ENCODE data around the gene MBLAC1.
"Not testable (repeated sequence)": the region's sequence is repeated elsewhere in the genome, so short reads cannot be mapped to it uniquely, and the experiment has no call there.

The MBLAC1 gene

DNA sequence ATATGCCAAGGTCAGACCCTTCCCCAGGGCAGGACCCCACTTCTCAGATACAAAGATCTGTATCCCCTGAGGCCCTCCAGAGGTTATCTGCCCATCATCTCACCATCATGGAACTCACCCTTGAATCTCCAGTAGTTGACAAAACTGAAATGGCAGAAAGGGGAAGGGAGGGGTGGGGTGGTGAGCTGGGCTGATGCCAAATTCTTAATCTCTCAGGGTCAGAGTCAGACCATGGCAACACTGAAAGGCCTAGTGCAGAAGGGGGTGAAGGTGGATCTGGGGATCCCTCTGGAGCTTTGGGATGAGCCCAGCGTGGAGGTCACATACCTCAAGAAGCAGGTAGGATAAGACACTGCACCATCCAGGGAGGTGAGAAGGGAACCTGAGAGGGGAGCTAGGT, 4.2 kb upstream of the MBLAC1 start:
- DNase-seq (ENCODE audit: low read depth) = no peak

DNA sequence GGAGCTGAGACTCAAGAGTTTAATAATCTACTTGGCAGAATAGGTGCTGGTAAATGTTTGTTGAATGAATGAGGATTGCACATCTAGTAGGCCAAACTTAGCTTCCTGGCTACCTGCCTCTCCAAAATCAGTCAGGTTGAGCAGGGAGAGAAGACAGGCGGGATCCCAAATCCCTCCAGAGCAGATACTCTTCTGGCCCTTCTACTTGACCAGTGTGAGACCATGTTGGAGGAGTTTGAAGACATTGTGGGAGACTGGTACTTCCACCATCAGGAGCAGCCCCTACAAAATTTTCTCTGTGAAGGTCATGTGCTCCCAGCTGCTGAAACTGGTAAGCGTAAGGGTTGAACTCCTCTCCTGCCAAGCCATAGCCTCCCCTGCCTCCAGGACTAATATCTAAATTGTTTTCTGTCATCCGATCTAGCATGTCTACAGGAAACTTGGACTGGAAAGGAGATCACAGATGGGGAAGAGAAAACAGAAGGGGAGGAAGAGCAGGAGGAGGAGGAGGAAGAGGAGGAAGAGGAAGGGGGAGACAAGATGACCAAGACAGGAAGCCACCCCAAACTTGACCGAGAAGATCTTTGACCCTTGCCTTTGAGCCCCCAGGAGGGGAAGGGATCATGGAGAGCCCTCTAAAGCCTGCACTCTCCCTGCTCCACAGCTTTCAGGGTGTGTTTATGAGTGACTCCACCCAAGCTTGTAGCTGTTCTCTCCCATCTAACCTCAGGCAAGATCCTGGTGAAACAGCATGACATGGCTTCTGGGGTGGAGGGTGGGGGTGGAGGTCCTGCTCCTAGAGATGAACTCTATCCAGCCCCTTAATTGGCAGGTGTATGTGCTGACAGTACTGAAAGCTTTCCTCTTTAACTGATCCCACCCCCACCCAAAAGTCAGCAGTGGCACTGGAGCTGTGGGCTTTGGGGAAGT, 2.2 kb upstream of the MBLAC1 start:
- DNase-seq (ENCODE audit: low read depth) = no peak

DNA sequence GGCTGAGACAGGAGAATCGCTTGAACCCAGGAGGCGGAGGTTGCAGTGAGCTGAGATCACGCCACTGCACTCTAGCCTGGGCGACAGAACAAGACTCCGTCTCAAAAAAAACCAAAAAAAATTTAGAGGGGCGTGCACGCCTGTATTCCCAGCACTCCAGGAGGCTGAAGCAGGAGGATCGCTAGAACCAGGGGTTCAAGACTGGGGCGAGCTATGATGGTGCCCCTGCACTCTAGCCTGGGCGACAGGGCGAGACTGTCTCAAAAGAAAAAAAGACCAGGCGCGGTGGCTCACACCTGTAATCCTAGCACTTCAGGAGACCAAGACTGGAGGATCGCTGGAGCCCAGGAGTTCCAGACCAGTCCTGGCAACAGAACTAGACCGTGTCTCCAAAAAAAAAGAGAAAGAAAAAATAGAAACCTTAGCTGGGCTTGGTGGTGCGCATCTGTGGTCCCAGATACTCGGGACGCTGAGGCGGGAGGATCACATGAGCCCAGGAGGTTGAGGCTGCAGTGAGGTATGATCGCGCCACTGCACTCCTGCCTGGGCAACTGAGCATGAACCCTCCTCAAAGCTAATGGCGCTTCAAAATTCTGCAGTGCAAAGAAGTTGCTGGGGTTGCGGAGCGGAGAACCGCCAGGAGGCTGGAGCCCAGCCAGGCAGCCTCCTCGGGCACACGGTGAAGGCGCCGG, 382 bp upstream of the MBLAC1 start:
- no peak for DNase-seq (ENCODE audit: low read depth)

DNA sequence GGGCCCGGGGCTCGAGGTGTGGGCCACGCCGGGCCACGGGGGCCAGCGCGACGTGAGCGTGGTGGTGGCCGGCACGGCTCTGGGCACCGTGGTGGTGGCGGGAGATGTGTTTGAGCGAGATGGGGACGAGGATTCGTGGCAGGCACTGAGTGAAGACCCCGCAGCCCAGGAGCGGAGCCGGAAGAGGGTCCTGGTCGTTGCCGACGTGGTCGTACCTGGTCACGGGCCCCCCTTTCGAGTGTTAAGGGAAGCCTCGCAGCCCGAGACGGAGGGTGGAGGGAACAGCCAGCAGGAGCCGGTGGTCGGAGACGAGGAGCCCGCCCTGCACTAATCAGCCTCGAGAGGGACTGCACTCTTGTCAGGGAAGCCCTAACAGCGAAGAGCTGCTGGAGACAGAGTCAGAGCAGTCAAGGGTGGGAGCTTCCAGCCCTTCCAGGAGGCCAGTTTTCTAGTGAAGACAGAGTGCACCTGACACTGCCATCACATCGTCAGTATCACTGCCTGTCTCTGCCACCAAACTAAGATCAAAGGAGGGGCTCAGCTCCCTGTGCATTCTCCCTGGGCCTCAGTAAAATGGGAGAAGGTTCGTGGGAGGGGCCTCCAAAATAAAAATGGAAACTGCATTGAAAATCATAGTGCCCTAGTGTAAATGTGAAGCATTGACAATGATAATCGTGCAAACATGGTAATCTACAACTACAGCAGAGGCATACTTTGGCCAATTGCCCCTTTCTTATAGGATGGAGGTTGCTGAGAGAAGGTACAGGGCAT, 1.3 kb downstream of the MBLAC1 start:
- DNase-seq (ENCODE audit: low read depth) = no peak

DNA sequence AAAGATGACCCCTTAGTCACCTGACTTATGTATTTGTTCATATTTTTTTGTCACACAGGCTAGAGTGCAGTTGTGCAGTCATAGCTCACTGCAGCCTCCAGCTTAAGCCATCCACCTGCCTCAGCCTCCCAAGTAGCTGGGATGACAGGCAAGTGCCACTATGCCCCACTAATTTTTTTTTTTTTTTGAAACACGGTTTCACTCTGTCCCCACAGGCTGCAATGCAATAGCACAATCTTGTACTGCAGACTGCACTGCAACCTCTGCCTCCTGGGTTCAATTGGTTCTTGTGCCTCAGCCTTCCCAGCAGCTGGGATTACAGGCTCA, 1.8 kb downstream of the MBLAC1 start:
- DNase-seq (ENCODE audit: low read depth) = no peak

DNA sequence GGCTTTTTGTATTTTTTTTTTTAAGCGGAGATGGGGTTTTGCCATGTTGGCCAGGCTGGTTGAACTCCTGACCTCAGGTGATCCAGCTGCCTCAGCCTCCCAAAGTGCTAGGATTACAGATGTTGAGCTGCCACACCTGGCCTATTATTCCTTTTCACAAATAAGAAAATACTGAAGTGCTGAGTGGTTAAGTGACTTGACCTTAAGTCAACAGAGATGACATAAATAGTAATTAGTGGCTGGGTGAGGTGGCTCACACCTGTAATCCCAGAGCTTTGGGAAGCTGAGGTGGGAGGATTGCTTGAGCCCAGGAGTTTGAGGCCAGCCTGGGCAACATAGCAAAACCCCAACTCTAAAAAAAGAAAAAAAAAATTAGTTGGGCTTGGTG, 3.4 kb downstream of the MBLAC1 start:
- not testable (repeated sequence) for DNase-seq (ENCODE audit: low read depth)

DNA sequence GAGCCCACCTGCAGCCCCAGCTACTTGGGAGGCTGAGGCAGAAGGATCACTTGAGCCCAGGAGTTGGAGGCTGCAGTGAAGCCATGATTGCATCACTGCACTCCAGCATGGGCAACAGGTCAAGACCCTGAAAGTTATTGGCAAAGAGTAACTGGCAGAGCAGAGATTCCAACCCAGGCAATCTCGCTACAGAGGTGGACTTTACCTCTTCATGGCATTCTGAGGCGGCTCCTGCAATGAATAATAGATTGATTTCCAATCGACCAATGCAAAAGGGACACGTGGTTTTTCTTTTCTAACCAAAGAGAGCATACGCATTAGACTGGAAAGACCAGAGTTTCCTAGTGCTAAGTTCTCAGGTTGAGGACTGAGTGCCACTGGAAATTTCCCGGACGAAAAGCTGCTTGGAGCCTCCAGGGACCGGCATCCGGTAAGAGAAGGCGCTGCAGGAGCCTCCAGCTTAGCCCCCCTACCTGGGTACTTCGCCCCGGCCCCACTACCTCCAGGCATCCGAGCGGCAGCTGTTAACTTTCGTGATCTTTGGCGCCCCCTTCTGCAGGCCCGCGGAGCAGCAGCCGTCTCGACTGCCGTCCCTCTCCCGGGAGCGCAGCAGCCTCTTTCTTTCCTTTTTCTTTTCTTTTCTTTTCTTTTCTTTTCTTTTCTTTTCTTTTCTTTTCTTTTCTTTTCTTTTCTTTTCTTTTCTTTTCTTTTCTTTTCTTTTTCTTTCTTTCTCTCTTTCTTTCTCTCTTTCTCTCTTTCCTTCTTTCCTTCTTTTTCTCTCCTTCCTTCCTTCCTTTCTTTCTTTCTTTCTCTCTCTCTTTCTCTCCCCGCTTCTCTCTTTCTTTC, 4.1 kb downstream of the MBLAC1 start:
- no peak for DNase-seq (ENCODE audit: low read depth)

DNA sequence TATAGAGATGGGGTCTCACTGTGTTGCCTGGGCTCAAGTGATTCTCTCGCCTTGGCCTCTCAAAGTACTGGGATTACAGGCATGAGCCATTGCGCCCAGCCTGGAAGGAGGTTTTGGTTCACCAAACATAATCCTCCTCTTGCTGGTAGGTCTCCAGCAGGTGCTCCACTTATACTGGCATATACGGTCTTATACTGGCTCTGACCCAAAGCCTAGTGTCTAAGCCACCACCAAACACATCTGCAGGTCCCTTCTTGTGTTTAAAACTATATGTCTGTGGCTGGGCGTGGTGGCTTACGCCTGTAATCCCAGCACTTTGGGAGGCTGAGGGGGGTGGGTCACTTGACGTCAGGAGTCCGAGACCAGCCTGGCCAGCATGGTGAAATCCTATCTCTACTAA, 5.4 kb downstream of the MBLAC1 start:
- no peak for DNase-seq (ENCODE audit: low read depth)

DNA sequence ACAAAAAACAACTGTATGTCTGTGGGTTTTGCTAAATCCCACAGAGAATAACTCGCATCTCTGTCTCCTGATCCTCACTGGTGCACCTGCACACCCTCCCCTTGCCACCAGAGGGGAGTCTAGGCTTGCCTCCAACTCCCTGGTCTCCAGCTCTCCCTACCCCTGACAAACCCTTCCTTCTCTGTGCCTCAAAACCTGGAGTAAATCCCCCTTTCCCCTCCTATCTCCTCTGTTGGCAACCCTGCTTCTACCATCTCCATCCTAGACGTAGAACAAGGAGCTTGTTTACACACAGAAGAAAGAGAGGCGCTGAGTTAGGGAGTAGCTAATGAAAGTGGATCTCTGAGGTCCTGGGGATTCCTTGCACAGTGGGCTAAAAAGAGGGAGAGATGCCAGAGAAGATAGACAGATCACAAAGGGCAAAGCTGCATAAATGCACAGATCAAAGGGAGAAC, 6.0 kb downstream of the MBLAC1 start:
- no peak for DNase-seq (ENCODE audit: low read depth)

DNA sequence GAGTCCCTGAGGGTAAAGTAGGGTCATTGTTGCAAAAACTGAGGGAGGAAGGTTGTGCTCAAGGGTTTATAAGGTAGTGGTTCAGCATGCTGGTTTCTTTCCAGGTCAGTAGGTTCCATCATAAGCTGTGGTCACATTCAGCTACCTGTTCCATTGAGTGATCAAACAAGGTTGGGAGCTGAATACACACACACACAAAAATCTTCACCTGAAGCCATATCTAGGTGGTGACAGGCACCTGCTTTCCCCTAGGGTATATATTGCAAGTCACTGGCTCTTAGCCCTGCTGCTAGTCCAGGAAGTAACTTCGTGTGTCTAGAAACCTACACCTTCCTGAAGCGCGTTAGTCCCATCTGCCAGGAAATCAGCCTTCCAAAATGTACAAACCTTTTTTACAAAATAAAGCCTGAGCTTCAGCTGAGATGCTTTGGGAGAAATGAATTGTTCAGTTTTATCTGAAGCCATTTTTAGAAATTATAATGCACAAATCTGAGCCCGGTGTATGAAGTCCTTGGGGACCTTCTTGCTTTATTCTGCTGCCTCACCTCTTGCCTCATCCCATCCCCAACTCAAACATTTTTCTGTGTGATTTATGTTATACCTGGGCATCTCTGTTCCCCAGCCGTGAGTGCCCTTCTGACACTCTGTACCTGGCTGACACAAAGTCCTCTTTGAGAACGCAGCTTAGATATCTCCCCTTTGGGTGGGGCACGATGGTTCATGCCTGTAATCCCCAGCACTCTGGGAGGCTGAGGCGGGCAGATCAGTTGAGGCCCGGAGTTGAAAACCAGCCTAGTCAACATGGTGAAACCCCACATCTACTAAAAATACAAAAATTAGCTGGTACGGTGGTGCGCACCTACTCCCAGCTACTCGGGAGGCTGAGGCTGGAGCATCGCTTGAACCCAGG, 11.3 kb downstream of the MBLAC1 start:
- no peak for DNase-seq (ENCODE audit: low read depth)

DNA sequence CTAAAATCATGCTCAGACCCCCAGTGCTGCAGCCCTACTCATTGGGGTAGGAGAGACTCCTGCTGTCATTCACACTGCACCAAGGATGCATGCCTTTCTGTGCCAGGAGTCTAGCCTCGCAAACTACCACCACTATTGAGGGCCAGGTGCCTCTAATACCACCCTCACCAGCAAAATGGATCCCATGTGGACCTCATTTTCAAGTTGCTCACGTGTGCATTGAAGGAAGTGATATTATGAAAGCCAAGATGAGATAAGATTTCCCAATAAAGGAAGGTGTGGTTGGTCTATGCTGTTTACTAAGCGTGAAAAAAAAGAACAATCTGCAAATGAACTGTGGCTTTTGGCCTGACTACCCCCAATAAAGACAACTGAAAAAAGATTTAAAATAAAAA, 14.8 kb downstream of the MBLAC1 start:
- no peak for DNase-seq (ENCODE audit: low read depth)

DNA sequence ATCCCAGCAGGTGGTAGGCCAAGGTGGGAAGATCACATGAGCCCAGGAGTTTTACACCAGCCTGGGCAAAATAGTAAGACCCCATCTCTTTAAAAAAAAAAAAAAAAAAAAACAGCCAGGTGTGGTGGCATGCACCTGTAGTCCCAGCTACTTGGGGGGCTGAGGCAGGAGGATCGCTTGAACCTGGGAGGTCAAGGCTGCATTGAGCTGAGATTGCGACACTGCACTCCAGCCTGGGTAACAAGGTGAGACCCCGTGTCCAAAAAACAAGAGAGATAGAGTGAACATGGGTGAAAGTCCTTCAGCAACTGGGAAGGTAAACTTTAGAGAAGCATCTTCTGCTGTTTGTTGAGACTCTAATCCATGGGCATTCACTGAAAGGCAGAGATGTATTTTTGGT, 15.7 kb downstream of the MBLAC1 start:
- DNase-seq (ENCODE audit: low read depth) = no peak

DNA sequence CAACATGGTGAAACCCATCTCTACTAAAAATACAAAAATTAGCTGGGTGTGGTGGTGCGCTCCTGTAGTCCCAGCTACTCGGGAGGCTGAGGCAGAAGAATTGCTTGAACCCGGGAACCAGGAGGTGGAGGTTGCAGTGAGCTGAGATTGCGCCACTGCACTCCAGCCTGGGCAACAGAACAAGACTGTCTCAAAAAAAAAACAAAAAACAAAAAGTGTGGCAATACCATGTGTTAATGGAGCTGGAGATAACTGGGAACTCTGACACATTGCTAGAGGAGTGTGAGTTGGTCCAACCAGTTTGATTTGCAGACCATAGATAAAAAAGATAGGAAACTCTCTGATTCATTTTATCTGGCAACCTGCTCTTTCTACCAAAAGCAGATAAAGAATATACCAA, 19.6 kb downstream of the MBLAC1 start:
- not testable (repeated sequence) for DNase-seq (ENCODE audit: low read depth)

DNA sequence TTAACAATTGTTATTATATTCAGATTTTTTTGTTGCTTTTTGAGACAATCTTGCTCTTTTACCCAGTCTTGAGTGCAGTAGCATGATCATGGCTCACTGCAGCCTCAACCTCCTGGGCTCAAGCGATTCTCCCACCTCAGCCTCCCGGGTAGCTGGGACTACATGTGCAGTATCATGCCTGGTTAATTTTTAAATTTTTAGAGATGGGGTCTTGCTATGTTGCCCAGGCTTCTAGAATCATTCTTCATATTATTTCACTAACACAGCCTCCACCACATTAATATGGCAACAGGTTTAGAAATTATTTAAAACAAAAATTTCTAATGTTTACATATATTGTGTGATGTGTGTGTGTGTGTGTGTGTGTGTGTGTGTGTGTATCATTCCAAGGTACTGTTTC, 20.5 kb downstream of the MBLAC1 start:
- DNase-seq (ENCODE audit: low read depth) = no peak

DNA sequence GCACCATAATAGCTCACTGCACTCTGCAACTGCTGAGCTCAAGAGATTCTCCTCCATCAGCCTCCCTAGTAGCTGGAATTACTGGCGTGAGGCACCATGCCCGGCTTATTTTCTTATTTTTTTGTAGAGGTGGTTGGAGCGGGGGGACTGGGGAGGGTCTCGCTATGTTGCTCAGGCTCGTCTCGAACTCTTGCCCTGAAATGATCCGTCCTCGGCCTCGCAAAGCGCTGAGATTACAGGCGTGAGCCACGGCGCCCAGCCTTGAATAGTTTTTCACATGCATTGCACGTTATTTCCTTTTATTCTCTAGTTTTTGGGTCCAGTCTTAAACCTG, 21.4 kb downstream of the MBLAC1 start:
- no peak for DNase-seq (ENCODE audit: low read depth)

DNA sequence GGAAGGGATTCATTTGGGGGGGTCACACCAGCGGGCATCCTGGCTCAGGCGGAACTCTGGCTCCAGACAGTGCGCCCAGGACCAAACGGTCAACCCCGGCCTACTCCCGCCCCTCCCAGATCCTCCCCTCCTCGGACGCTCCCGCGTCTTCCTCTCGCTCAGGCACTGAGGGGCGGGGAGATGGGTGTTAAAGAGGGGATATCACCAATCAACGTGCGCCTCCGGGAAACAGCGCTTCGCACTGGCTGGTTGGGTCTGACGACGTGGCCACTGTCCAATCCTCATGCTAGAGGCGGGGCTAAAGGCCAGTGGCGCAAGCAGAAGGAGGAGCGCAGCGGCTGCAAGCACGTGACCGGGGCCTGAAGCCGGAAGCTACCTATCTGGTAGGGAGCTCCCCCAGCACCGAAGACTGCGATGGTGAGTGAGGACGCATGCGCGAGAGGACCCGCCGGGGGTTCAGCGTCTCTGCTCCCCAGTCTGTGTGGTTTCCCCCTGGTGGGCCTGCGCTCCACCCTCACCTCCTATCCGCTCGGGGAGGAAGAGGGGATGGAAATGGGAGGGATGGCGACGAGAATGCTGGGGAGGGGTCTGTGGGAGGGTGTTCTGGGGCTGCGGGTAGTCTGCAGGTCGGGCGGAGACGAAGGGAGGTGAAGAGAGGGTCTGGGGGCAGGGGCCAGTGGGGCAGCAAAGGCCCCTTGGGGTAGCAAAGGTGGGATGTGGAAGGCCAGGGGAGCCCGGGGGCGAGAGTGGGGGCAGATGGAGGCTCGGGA, 22.0 kb downstream of the MBLAC1 start, which contains the start of gene LAMTOR4:
TSS of gene LAMTOR4 (plus strand) at position 360 of the 770 bp plus-strand sequence. CDS start at position 415, 55 bp downstream.
- peak; percentile 98 for DNase-seq (ENCODE audit: low read depth)

DNA sequence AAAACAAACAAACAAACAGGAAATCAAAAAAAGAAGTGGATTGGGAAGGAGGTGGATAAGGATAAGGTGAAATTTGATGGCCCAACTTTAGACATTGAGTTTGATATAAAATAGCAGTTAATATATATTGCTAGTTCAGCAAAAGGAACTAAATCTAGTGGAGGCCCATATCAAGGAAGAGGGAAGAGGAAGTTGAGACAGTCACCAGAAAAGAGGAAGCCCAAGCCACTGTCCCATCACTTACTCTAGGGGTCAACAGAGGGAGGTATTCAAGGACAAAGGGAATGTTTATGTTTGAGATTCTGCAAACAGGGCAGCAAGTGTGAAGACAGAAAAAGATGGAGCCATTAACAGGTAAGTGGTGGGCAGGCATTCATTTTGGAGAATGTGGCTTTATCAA, 25.6 kb downstream of the MBLAC1 start:
- DNase-seq (ENCODE audit: low read depth) = no peak

DNA sequence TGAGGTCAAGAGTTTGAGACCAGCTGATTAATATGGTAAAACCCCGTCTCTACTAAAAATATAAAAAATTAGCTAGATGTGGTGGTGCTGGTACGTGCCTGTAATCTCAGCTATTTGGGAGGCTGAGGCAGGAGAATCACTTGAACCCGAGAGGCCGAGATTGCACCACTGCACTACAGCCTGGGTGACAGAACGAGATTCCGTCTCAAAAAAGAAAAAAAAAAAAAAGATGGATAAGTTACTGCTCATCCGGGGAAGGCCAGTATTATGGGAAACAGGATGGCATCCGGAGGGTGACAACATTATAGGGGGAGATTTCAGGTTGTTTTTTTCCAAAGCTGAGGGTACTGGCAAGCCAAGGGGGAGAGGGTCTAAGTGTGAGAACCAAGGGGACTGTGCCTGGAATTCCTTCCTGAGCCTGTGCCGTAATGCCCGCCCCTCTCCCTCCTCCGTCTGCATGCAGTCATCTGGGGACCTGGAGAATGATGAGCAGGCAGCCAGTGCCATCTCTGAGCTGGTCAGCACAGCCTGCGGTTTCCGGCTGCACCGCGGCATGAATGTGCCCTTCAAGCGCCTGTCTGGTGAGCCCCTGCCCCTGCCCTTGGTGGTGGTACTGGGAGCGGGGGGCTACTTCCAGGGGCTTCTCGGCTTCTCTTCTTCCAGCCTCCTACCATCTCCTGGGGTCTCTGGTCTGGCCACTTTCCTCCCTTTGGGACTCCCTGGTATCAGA, 26.3 kb downstream of the MBLAC1 start:
- no peak for DNase-seq (ENCODE audit: low read depth)

Data from stromal cell of bone marrow (primary cell).